Measurements from ENCODE around the gene DRC3. TPM values are rescaled to one million over a fixed set of nuclear protein-coding genes. Genes with fewer than 3 reads are reported as not detected.

The DRC3 gene
- total RNA-seq, 1 donor from 2014 or later, result 13.4 TPM

- Histone ChIP-seq H3K27ac (no peak overlapping the region), H3K27me3 (ENCODE audit: low read depth) (no peaks in the 10 kb centered on the region), H3K9me3 (no peaks in the 10 kb centered on the region), H3K4me3 (no peak overlapping the region), H3K36me3 (no peaks in the 10 kb centered on the region), H3K4me1 (peaks cover 41% of the 10 kb centered on the region)
- no peak for ATAC-seq
- DNase-seq, result no peak
- no peak for TF ChIP-seq CTCF (IDR thresholded peaks at IDR 0.05)
- intact Hi-C loops (cut with DNase I), result no loop called here
Observed at GRCh38 chr17:17963694-17964436, 8.8 kb upstream of the DRC3 start.

- Histone ChIP-seq H3K9me3 (no peaks in the 10 kb centered on the region), H3K4me1 (peaks cover 32% of the 10 kb centered on the region), H3K36me3 (no peaks in the 10 kb centered on the region), H3K4me3 (no peak overlapping the region), H3K27me3 (ENCODE audit: low read depth) (no peaks in the 10 kb centered on the region), H3K27ac (no peak overlapping the region)
- intact Hi-C loops (cut with DNase I), result no loop called here
- DNase-seq (no peak), ATAC-seq (no peak)
- TF ChIP-seq CTCF (IDR thresholded peaks at IDR 0.05), result no peak
Observed at GRCh38 chr17:17964710-17965109, 8.0 kb upstream of the DRC3 start.

GRCh38 chr17:17965152-17965721 lies 7.4 kb upstream of the DRC3 start:
- Histone ChIP-seq H3K27ac (no peak overlapping the region), H3K9me3 (no peaks in the 10 kb centered on the region), H3K4me1 (peaks cover 28% of the 10 kb centered on the region), H3K27me3 (ENCODE audit: low read depth) (no peaks in the 10 kb centered on the region), H3K36me3 (no peaks in the 10 kb centered on the region), H3K4me3 (no peak overlapping the region)
- no peak for ATAC-seq
- DNase-seq, result no peak
- TF ChIP-seq CTCF (IDR thresholded peaks at IDR 0.05), result no peak
- intact Hi-C loops (cut with DNase I), result no loop called here

DNA sequence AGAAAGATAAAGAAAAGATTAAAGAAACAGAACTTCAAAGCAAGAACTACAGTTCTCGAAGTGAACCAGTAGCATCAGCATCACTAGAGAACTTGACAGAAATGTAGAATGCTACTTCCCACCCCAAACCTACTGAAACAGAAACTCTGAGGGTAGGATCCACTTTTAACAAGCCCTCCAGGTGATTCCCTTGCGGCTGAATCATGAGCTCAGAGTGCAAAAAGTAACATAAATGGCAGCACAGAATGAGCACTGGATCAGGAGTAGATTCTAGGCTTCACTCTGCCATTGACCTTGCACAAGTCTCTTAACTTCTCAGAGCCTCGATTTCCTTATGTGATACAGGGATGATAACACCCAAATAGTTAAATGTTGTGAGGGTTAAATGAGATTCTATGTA lies 6.3 kb upstream of the DRC3 start:
- TF ChIP-seq CTCF (IDR thresholded peaks at IDR 0.05), result no peak
- intact Hi-C loops (cut with DNase I), result no loop called here

DNA sequence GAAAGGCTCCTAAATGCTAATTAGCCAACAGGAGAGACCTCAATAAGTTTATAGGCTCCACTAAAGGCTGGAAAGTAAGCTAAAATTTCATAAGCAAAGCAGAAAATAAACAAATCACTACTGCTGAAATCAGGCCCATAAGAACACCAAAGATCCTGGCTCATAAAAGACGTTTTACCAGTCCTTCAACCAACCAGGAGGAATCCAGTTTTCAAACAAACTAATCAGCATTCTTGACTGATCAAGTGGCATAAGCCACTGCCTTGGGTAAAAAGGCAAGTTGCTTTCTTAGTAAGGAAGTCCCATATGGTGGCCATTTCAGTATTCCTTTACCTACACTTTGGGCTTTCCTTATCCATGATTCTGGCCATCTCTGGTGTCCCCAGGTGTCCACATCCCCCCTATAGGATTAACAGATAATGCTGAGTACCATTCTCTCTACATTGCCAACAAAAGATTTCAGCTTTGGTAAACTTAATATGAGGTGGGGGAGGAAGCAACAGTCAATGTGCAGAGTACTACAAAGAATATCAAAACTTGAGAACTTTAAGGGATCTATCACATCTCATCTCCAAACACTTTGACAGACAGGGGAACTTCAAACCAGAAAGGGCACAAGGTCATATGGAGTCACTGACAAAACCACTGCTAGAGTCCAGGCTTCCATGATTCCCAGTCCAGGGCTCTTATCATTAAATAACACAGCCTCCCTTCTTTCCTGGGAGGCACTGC lies 1.8 kb upstream of the DRC3 start:
- ATAC-seq (no peak), DNase-seq (no peak)
- H3K4me1 ChIP-seq, result peaks cover 34% of the 10 kb centered on the region
- H3K27me3 ChIP-seq (ENCODE audit: low read depth), result no peaks in the 10 kb centered on the region
- H3K4me3 ChIP-seq, result peak overlapping the region; percentile 87
- no peaks in the 10 kb centered on the region for H3K9me3 ChIP-seq
- H3K27ac ChIP-seq, result peak overlapping the region; percentile 92
- TF ChIP-seq CTCF (IDR thresholded peaks at IDR 0.05), result no peak
- intact Hi-C loops (cut with DNase I), result no loop called here
- no peaks in the 10 kb centered on the region for H3K36me3 ChIP-seq

More for the DNA sequence above, 6.3 kb upstream of the DRC3 start:
- no peaks in the 10 kb centered on the region for H3K9me3 ChIP-seq
- DNase-seq (no peak), ATAC-seq (no peak)
- no peaks in the 10 kb centered on the region for H3K36me3 ChIP-seq
- H3K4me1 ChIP-seq, result peaks cover 35% of the 10 kb centered on the region
- H3K27me3 ChIP-seq (ENCODE audit: low read depth), result no peaks in the 10 kb centered on the region
- H3K27ac ChIP-seq, result no peak overlapping the region
- no peak overlapping the region for H3K4me3 ChIP-seq

Data from lower lobe of right lung (tissue), 2 donors.